ENCODE measurements around the gene HOXB2. TPM values are rescaled to one million over a fixed set of nuclear protein-coding genes. Genes with fewer than 3 reads are reported as not detected.
A peak's percentile ranks its signal among the peaks of the same experiment; 100 is the strongest.

Gene HOXB2
- total and polyA plus RNA-seq, 2 donors = 3.1 to 18.6 TPM

GRCh38 chr17:48548523-48549280 lies 3.8 kb upstream of the HOXB2 start:
- no peak overlapping the region for H3K27ac ChIP-seq (ENCODE audit: low read depth)
- WGBS = 64% methylated on average over 6 of the region's 6 CpGs

GRCh38 chr17:48547808-48548522 lies 3.1 kb upstream of the HOXB2 start:
- peaks cover under 1% of the 10 kb centered on the region for H3K4me1 ChIP-seq (ENCODE audit: insufficient read depth)
- WGBS = 47% methylated on average over 24 of the region's 24 CpGs
- no peak overlapping the region for H3K4me3 ChIP-seq (ENCODE audit: low read depth, low read length)
- no peak overlapping the region for H3K27ac ChIP-seq (ENCODE audit: low read depth)
- no peaks in the 10 kb centered on the region for H3K36me3 ChIP-seq (ENCODE audit: insufficient read depth)
- no peak for DNase-seq (ENCODE audit: extremely low spot score)

More at GRCh38 chr17:48548523-48549280, 3.8 kb upstream of the HOXB2 start:
- DNase-seq (ENCODE audit: extremely low spot score) = no peak
- H3K36me3 ChIP-seq (ENCODE audit: insufficient read depth) = no peaks in the 10 kb centered on the region
- H3K4me3 ChIP-seq (ENCODE audit: low read depth, low read length) = no peak overlapping the region
- H3K4me1 ChIP-seq (ENCODE audit: insufficient read depth) = peaks cover 2% of the 10 kb centered on the region

- DNase-seq (ENCODE audit: extremely low spot score) = no peak
- no peaks in the 10 kb centered on the region for H3K4me1 ChIP-seq (ENCODE audit: insufficient read depth)
- no peak overlapping the region for H3K27ac ChIP-seq (ENCODE audit: low read depth)
- no peaks in the 10 kb centered on the region for H3K36me3 ChIP-seq (ENCODE audit: insufficient read depth)
- no peak overlapping the region for H3K4me3 ChIP-seq (ENCODE audit: low read depth, low read length)
- 23% methylated on average over 10 of the region's 10 CpGs for WGBS
Measured at GRCh38 chr17:48546924-48547807, 2.3 kb upstream of the HOXB2 start.

- 49% methylated on average over 10 of the region's 10 CpGs for WGBS
- Histone ChIP-seq H3K36me3 (ENCODE audit: insufficient read depth) (no peaks in the 10 kb centered on the region), H3K4me3 (ENCODE audit: low read depth, low read length) (no peak overlapping the region), H3K27ac (ENCODE audit: low read depth) (no peak overlapping the region), H3K4me1 (ENCODE audit: insufficient read depth) (no peaks in the 10 kb centered on the region)
- no peak for DNase-seq (ENCODE audit: extremely low spot score)
Measured at GRCh38 chr17:48546137-48546923, 1.4 kb upstream of the HOXB2 start.

GRCh38 chr17:48545539-48545938 lies 630 bp upstream of the HOXB2 start:
- no peak overlapping the region for H3K4me3 ChIP-seq (ENCODE audit: low read depth, low read length)
- 98% methylated on average over 1 of the region's 1 CpG for WGBS
- H3K27ac ChIP-seq (ENCODE audit: low read depth) = no peak overlapping the region
- no peaks in the 10 kb centered on the region for H3K36me3 ChIP-seq (ENCODE audit: insufficient read depth)
- no peaks in the 10 kb centered on the region for H3K4me1 ChIP-seq (ENCODE audit: insufficient read depth)
- no peak for DNase-seq (ENCODE audit: extremely low spot score)

GRCh38 chr17:48544349-48545021 lies 424 bp downstream of the HOXB2 start:
- Histone ChIP-seq H3K27ac (ENCODE audit: low read depth) (peak overlapping the region; percentile 27), H3K4me1 (ENCODE audit: insufficient read depth) (no peaks in the 10 kb centered on the region), H3K36me3 (ENCODE audit: insufficient read depth) (no peaks in the 10 kb centered on the region), H3K4me3 (ENCODE audit: low read depth, low read length) (peak overlapping the region; percentile 64)
- WGBS = 9% methylated on average over 38 of the region's 38 CpGs
- no peak for DNase-seq (ENCODE audit: extremely low spot score)

GRCh38 chr17:48543854-48544348 lies 1.0 kb downstream of the HOXB2 start:
- Histone ChIP-seq H3K36me3 (ENCODE audit: insufficient read depth) (no peaks in the 10 kb centered on the region), H3K4me1 (ENCODE audit: insufficient read depth) (no peaks in the 10 kb centered on the region), H3K27ac (ENCODE audit: low read depth) (peak overlapping the region; percentile 84), H3K4me3 (ENCODE audit: low read depth, low read length) (peak overlapping the region; percentile 64)
- 14% methylated on average over 20 of the region's 20 CpGs for WGBS
- no peak for DNase-seq (ENCODE audit: extremely low spot score)

GRCh38 chr17:48543107-48543853 lies 1.6 kb downstream of the HOXB2 start:
- Histone ChIP-seq H3K36me3 (ENCODE audit: insufficient read depth) (no peaks in the 10 kb centered on the region), H3K27ac (ENCODE audit: low read depth) (peak overlapping the region; percentile 84), H3K4me1 (ENCODE audit: insufficient read depth) (no peaks in the 10 kb centered on the region), H3K4me3 (ENCODE audit: low read depth, low read length) (peak overlapping the region; percentile 64)
- 3% methylated on average over 72 of the region's 72 CpGs for WGBS
- no peak for DNase-seq (ENCODE audit: extremely low spot score)

GRCh38 chr17:48542698-48543106 lies 2.2 kb downstream of the HOXB2 start:
- 14% methylated on average over 12 of the region's 12 CpGs for WGBS

GRCh38 chr17:48542114-48542656 lies 2.7 kb downstream of the HOXB2 start:
- H3K4me3 ChIP-seq (ENCODE audit: low read depth, low read length) = peak overlapping the region; percentile 21
- no peaks in the 10 kb centered on the region for H3K36me3 ChIP-seq (ENCODE audit: insufficient read depth)
- H3K4me1 ChIP-seq (ENCODE audit: insufficient read depth) = no peaks in the 10 kb centered on the region
- H3K27ac ChIP-seq (ENCODE audit: low read depth) = peak overlapping the region; percentile 84
- 34% methylated on average over 27 of the region's 27 CpGs for WGBS
- DNase-seq (ENCODE audit: extremely low spot score) = no peak

More at GRCh38 chr17:48542698-48543106, 2.2 kb downstream of the HOXB2 start:
- DNase-seq (ENCODE audit: extremely low spot score) = no peak
- peak overlapping the region; percentile 64 for H3K4me3 ChIP-seq (ENCODE audit: low read depth, low read length)
- H3K27ac ChIP-seq (ENCODE audit: low read depth) = peak overlapping the region; percentile 84
- H3K36me3 ChIP-seq (ENCODE audit: insufficient read depth) = no peaks in the 10 kb centered on the region
- no peaks in the 10 kb centered on the region for H3K4me1 ChIP-seq (ENCODE audit: insufficient read depth)

GRCh38 chr17:48541577-48542113 lies 3.3 kb downstream of the HOXB2 start:
- Histone ChIP-seq H3K4me1 (ENCODE audit: insufficient read depth) (no peaks in the 10 kb centered on the region), H3K36me3 (ENCODE audit: insufficient read depth) (no peaks in the 10 kb centered on the region), H3K27ac (ENCODE audit: low read depth) (peak overlapping the region; percentile 84), H3K4me3 (ENCODE audit: low read depth, low read length) (peak overlapping the region; percentile 21)
- DNase-seq (ENCODE audit: extremely low spot score) = no peak
- WGBS = 7% methylated on average over 36 of the region's 36 CpGs
